Hematopoietic multipotent progenitor cell treated with erythropoietin and hydrocortisone succinate and interleukin-3 and kit ligand, for 8 days (in vitro differentiated cells): ENCODE data around the gene ALG6.
"Not testable (repeated sequence)": the region's sequence is repeated elsewhere in the genome, so short reads cannot be mapped to it uniquely, and the experiment has no call there.

Source experiments
- DNase-seq: peaks from one replicate; pipeline ENCODE4 v3.0.0-alpha.2; 2015

The ALG6 gene

GRCh38 chr1:63328781-63329180 lies 38.6 kb upstream of the ALG6 start:
- no peak for DNase-seq

- no peak for DNase-seq
Observed at GRCh38 chr1:63329621-63330330, 37.7 kb upstream of the ALG6 start.

- no peak for DNase-seq
Observed at GRCh38 chr1:63330331-63330916, 37.0 kb upstream of the ALG6 start.

- no peak for DNase-seq
Observed at GRCh38 chr1:63342402-63342801, 25.0 kb upstream of the ALG6 start.

- no peak for DNase-seq
Observed at GRCh38 chr1:63343922-63344321, 23.5 kb upstream of the ALG6 start.

- no peak for DNase-seq
Observed at GRCh38 chr1:63350320-63350719, 17.1 kb upstream of the ALG6 start.

GRCh38 chr1:63352736-63353135 lies 14.7 kb upstream of the ALG6 start:
- no peak for DNase-seq

- DNase-seq: not testable (repeated sequence)
Observed at GRCh38 chr1:63356234-63356633, 11.2 kb upstream of the ALG6 start.

GRCh38 chr1:63359561-63359960 lies 7.9 kb upstream of the ALG6 start:
- no peak for DNase-seq

- DNase-seq: no peak
Observed at GRCh38 chr1:63362073-63362472, 5.4 kb upstream of the ALG6 start.

- DNase-seq: no peak
Observed at GRCh38 chr1:63362578-63362977, 4.8 kb upstream of the ALG6 start.

GRCh38 chr1:63363014-63363413 lies 4.4 kb upstream of the ALG6 start:
- DNase-seq: no peak

GRCh38 chr1:63366908-63367214 lies 566 bp upstream of the ALG6 start:
- no peak for DNase-seq

GRCh38 chr1:63368131-63368530 lies 704 bp downstream of the ALG6 start:
- peak; percentile 37 for DNase-seq

GRCh38 chr1:63379583-63379982 lies 12.2 kb downstream of the ALG6 start:
- no peak for DNase-seq

GRCh38 chr1:63381741-63382140 lies 14.3 kb downstream of the ALG6 start:
- no peak for DNase-seq

- no peak for DNase-seq
Observed at GRCh38 chr1:63401945-63402344, 34.5 kb downstream of the ALG6 start.

- peak; percentile 43 for DNase-seq
Observed at GRCh38 chr1:63403386-63403785, 36.0 kb downstream of the ALG6 start.

GRCh38 chr1:63405021-63405420 lies 37.6 kb downstream of the ALG6 start:
- no peak for DNase-seq

- no peak for DNase-seq
Observed at GRCh38 chr1:63405987-63406386, 38.6 kb downstream of the ALG6 start.

GRCh38 chr1:63407002-63407401 lies 39.6 kb downstream of the ALG6 start:
- no peak for DNase-seq

- no peak for DNase-seq
Observed at GRCh38 chr1:63408331-63408730, 40.9 kb downstream of the ALG6 start.

GRCh38 chr1:63411066-63411465 lies 43.6 kb downstream of the ALG6 start:
- DNase-seq: no peak

GRCh38 chr1:63413394-63413793 lies 46.0 kb downstream of the ALG6 start:
- DNase-seq: no peak

GRCh38 chr1:63414691-63415365 lies 47.4 kb downstream of the ALG6 start:
- DNase-seq: no peak
